GM20000 (cell line): ENCODE measurements around the gene NNT.
"Not testable (repeated sequence)": the region's sequence is repeated elsewhere in the genome, so short reads cannot be mapped to it uniquely, and the experiment has no call there.

Experiments used
- DNase-seq: peaks from one replicate; pipeline ENCODE4 v3.0.0; 2012; ENCODE audit warnings: low spot score
- TF ChIP-seq, protein P1 (sequence below): IDR thresholded peaks from 2 replicates; pipeline ENCODE4 v1.5.1; 2012; ENCODE audit warnings: mild to moderate bottlenecking, control low read depth; ENCODE audit errors: extremely low read depth, missing control alignments

The NNT gene

GRCh38 chr5:43649256-43649655, 46.3 kb downstream of the NNT start:
- DNase-seq: no peak
- TF ChIP-seq, protein P1, sequence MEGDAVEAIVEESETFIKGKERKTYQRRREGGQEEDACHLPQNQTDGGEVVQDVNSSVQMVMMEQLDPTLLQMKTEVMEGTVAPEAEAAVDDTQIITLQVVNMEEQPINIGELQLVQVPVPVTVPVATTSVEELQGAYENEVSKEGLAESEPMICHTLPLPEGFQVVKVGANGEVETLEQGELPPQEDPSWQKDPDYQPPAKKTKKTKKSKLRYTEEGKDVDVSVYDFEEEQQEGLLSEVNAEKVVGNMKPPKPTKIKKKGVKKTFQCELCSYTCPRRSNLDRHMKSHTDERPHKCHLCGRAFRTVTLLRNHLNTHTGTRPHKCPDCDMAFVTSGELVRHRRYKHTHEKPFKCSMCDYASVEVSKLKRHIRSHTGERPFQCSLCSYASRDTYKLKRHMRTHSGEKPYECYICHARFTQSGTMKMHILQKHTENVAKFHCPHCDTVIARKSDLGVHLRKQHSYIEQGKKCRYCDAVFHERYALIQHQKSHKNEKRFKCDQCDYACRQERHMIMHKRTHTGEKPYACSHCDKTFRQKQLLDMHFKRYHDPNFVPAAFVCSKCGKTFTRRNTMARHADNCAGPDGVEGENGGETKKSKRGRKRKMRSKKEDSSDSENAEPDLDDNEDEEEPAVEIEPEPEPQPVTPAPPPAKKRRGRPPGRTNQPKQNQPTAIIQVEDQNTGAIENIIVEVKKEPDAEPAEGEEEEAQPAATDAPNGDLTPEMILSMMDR: no peak

DNA sequence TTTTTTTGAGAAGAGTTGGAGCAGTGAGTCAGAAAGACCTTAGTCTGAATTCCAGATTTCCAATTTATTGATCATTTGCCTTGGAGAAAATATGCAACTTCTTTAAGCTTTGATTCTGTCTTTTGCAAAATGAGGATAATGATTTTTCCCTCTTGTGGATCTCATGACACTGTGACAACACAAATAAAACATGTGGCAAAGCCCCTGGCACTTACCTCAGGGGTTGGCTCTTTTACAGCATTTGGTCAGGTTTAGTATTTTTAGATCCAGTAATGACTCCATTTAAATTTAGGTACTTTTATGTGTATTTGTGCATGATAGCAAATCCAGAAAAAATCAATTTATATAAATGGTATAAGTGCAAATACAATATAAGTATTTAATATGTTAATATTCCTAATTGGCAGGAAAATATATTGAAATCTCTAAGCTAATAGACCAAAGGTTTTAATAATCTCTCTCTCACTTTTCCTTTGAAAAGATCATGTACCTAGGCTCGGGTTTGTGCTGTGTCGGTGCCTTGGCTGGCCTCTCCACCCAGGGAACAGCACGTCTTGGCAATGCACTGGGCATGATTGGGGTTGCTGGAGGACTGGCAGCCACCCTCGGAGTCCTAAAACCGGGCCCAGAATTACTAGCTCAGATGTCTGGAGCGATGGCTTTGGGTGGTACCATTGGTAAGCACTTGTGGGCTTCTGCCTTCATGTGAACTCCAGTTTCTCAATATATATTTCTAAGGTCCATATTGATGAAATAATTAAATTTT, 49.7 kb downstream of the NNT start:
- TF ChIP-seq, protein P1: no peak

DNA sequence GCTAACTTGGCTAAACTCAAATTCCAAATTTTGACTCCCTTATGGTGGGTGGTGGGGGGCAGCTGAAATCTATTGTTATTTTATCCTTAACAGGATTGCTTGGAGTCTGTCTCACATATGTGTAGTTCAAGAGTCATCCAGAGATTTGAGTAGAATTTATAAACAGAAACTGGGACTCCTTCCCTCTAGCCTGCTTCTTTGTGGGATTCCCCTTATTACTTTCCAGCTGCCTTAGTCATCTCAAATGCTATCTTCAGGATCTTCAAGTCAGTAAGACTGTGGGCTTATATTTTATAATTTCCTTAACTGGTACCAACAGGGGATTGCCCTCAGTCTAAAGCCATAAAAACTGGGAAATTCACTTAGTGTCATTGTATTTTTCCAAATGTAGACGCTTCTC, 55.5 kb downstream of the NNT start:
- TF ChIP-seq, protein P1: no peak
- DNase-seq: no peak

More for the DNA sequence above, 49.7 kb downstream of the NNT start:
- DNase-seq: no peak

GRCh38 chr5:43659075-43659474, 56.1 kb downstream of the NNT start:
- TF ChIP-seq, protein P1: no peak
- DNase-seq: no peak

DNA sequence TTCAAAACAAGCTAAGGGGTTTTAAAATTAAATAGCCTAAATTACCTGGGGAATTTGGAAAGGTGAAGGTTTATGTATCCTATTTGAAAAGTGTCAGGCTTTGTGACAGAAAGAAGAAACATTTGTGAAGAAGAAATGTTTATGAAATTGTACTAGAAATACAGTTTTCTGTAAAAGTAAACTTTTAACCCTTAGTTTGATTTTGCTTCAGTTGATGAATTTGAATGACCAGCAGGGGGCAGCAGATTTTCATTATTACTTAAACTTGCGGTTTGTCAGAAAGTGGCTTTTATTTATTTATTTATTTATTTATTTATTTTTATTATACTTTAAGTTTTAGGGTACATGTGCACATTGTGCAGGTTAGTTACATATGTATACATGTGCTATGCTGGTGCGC, 58.1 kb downstream of the NNT start:
- TF ChIP-seq, protein P1: no peak
- no peak for DNase-seq

- no peak for DNase-seq
- TF ChIP-seq, protein P1: no peak
Measured at GRCh38 chr5:43663916-43664315, 60.9 kb downstream of the NNT start.

DNA sequence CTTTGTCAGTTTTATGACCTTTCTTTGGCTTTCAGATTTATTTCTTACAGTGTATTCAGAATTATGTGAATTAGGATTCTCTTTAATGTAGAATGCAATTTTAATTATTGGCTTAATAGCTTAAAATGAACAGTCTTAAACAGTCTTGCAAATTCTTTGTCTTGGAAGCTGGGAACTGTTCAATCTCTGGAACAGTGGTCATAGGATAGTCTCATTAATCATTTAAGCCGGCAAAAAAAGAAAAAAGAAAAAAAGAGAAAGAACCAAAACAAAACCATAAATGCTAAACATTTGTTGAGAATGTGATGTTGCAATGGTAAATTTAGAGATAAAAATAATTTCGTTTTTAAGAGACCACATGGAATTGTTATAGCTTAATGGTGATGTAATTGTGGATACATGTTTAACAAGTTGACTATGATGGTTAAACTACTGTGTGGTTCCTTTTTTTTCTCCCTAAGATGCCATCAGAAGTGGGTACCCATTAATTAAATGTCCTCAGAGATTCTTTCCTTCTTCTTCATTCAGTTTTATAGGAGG, 61.6 kb downstream of the NNT start:
- no peak for DNase-seq
- TF ChIP-seq, protein P1: no peak

- DNase-seq: not testable (repeated sequence)
Measured at GRCh38 chr5:43665749-43666148, 62.8 kb downstream of the NNT start.

DNA sequence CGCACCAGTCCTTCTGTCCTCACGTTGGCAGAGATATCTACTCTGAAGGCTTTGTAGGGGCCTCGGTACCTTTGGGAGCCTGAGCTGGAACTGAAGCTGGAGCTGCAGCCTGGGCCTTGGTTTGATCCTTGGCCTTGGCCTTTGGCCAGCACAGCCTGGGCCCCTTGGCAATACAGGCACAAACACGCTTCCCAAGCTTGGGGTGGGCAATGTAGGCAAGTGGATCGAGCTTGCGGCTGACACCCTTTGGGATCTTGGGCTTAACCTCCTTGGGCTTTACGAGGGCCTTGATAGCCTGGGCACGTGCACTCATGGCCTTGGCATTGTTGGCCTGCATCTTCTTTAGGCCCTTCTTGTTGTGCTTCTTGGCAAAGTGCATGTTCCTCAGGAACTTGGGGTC, 63.7 kb downstream of the NNT start:
- DNase-seq: not testable (repeated sequence)

DNA sequence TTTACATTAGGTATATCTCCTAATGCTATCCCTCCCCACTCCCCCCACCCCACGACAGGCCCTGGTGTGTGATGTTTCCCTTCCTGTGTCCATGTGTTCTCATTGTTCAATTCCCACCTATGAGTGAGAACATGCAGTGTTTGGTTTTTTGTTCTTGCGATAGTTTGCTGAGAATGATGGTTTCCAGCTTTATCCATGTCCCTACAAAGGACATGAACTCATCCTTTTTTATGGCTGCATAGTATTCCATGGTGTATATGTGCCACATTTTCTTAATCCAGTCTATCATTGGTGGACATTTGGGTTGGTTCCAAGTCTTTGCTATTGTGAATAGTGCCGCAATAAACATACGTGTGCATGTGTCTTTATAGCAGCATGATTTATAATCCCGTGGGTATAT, 64.4 kb downstream of the NNT start:
- DNase-seq: not testable (repeated sequence)
